LNCaP clone FGC (cell line): ENCODE measurements around the gene ADGRL1.

Source experiments
- DNase-seq: peaks from one replicate; pipeline ENCODE4 v3.0.0-alpha.2; 2011; ENCODE audit warnings: low read depth
- H3K4me3 ChIP-seq: 2 replicates; pipeline ENCODE4 v1.5.1; 2011; ENCODE audit warnings: mild to moderate bottlenecking, low read depth, low read length, control low read depth
- TF ChIP-seq, protein P1 (sequence below): IDR thresholded peaks from 2 replicates; pipeline ENCODE4 v1.5.1; 2012; ENCODE audit warnings: mild to moderate bottlenecking; ENCODE audit not compliant: control insufficient read depth, insufficient read depth; ENCODE audit errors: extremely low read depth

Gene ADGRL1

DNA sequence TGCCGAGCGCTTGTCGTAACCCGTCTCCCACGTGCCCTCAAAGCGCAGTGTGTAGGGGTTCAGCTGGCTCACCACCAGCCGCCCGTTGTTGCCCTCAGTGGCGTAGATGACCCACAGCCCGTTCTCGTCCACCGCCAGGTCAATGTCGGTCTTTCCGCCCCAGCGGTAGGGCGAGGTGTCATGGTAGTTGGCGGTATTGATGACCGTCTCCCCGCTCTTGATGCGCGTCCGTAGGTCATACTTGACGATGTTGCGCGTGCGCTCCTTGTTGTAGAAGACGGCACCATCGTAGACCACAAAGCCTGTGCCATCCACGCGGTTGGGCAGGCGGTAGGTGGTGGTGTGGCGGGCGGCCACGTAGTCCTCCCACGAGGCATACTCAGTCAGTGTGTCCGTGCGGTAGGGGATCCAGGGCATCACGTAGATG lies 43.1 kb downstream of the ADGRL1 start:
- TF ChIP-seq, protein P1, sequence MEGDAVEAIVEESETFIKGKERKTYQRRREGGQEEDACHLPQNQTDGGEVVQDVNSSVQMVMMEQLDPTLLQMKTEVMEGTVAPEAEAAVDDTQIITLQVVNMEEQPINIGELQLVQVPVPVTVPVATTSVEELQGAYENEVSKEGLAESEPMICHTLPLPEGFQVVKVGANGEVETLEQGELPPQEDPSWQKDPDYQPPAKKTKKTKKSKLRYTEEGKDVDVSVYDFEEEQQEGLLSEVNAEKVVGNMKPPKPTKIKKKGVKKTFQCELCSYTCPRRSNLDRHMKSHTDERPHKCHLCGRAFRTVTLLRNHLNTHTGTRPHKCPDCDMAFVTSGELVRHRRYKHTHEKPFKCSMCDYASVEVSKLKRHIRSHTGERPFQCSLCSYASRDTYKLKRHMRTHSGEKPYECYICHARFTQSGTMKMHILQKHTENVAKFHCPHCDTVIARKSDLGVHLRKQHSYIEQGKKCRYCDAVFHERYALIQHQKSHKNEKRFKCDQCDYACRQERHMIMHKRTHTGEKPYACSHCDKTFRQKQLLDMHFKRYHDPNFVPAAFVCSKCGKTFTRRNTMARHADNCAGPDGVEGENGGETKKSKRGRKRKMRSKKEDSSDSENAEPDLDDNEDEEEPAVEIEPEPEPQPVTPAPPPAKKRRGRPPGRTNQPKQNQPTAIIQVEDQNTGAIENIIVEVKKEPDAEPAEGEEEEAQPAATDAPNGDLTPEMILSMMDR, result no peak
- no peak overlapping the region for H3K4me3 ChIP-seq
- no peak for DNase-seq

DNA sequence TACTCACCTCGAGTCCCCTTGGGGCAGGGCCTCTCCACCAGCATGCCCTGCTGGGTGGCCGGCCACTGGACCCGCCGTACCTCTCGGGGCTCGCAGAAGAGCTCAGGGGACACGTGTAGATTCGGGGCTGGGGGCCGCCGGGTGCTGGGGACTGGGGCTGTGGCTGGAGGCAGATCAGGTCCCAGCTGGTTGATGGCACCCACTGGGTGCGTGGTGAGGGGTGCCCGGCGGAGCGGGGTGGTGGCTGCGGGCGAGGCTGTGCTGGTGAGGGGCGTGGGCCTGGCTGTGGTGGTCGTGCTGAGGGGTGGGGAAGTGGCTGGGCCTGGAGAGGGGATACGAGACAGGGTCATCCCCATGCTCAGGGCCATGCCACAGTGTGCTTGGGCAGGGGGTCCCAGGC lies 44.7 kb downstream of the ADGRL1 start:
- no peak for DNase-seq
- H3K4me3 ChIP-seq, result no peak overlapping the region
- TF ChIP-seq, protein P1, result no peak

DNA sequence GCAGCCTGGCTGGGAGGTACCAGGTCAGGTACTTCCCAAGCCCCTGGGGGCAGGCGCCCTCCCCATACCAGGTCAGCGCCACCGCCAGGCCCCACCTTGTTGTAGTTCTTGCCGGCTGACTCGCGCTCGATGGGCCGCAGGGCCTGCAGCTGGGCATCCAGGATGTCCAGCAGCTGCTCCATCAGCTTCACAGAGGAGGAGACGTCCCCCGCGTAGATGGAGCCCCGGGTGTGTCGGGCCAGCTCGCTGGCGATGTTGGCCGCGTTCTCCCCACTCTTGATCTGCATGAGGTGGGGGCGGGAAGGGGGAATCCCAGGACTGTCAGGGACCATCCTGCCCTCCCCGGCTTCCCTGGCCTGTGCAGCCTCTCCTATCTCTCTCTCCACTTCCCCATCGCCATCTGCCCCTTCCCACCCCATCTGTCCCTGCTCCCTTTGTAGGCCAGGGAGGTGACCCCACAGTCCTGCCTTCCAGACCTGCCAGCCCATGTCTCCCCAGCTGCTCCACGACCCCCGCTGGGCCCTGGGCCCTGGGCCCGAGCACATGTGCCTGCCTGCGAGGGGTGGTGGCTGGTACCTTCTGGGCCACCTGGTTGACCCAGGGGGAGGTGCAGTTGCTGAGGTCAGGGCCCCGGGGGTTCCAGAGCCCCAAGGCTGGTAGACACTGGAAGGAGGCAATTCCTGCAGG lies 45.8 kb downstream of the ADGRL1 start:
- DNase-seq, result no peak
- no peak overlapping the region for H3K4me3 ChIP-seq
- TF ChIP-seq, protein P1, result no peak

DNA sequence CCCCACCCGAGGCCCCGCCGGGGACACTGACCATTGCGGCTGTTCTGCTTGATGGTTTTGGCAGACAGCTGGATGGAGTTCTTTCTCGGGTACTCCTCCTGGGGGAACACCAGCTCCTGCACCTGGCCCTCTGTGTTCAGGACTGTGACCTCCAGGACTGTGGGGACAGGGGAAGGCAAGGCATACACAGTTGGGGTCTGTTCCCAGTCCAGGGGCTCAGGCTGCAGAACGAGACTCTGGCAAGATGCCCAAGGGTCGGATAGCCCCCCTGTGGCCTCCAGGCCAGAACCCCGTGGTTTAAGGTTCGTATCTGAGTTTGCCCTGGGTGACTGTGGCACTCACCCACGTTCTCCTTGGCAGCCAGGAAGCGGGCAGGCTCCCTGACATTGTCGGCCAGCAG lies 46.9 kb downstream of the ADGRL1 start:
- TF ChIP-seq, protein P1, result no peak
- DNase-seq, result no peak
- no peak overlapping the region for H3K4me3 ChIP-seq

DNA sequence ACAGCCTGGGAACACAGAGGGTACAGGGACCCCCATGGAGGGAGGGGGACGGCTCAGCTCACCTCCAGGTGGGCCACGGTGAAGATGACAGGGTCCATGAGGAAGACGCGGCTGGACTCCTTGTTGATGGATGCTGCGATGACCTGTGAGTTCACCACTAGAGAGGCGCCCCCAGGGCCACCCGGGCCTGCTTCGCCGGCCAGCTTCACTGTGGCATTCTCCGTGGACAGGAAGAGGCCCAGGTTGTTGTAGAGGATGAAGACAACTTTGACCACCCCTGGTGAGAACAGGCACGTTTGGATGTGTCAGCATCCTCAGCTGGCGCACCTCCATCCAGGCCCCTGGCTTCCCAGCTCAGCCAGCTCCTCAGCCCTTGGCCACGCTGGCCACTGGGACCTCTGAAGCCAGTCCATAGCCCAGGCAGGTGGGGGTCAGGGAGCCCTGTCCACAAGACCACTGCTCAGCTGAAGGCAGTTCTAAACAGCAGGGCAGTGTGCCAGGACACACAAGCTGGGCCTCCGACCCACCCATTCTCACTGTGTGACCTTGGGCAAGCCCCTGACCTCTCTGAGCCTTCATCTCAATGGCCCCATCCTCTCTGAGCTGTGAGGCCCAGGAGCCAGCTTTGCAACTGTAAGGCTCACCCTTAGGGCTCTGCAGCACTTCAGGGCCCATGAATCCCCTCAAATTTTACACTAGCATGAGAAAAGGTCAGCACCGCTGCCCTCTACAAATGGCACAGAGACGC lies 47.5 kb downstream of the ADGRL1 start:
- H3K4me3 ChIP-seq, result no peak overlapping the region
- TF ChIP-seq, protein P1, result no peak
- DNase-seq, result no peak

DNA sequence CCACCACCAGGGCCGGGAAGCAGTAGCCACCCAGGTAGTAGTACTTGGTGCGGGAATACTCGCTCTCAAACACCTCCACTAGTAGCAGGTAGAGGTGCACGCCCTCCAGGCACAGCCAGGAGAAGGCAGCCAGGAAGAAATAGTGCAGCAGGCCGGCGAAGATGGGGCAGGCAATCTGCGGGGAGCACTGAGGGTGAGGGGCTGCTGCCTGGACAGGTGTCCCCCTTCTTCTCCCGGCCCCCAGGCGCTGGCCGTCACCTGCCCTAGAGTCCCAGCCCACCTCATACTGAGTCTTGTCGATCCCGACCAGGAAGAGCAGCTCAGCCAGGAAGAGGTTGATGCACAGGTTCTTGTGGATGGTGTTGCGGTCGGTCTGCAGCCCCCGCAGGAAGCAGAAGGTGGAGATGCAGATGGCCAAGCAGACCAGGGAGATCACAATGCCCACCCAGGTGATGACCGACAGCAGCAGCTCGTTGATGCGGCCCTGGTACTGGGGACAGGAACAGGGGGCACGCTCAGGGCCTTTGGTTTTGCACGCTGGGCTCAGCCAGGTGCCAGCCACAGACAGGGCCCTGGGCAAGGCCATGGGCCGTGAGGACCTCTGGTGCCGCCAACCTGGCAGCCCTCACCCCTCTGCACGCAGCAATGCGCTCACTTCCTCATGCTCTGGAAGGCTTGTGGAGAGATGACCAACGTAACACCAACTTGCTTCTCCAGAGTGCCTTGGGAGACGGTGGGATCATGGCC lies 48.8 kb downstream of the ADGRL1 start:
- H3K4me3 ChIP-seq, result no peak overlapping the region
- DNase-seq, result no peak
- TF ChIP-seq, protein P1, result no peak
